K562 (cell line): ENCODE results near the gene PJA1. TPM values are rescaled to one million over a fixed set of nuclear protein-coding genes. Genes with fewer than 3 reads are reported as not detected.
A peak's percentile ranks its signal among the peaks of the same experiment; 100 is the strongest.

Experiments used
- ATAC-seq: fragments of 200-7000 bp; cut with Tn5 transposase; 3 replicates; pipeline ENCODE4 v1.9.1; 2020; ENCODE audit warnings: moderate library complexity
- BruUV-seq: library from RNA; stranded (reverse); fragments of 400-500 nt; replicated peaks from 2 replicates; lab custom pipeline; 2021; lab: Mats Ljungman, UMichigan
- CTCF ChIA-PET: fragments of 300-600 bp; formaldehyde crosslinking; extraction: SDS; loops from one replicate; lab custom pipeline; 2021; ENCODE audit warnings: low intra/inter-chr PET ratio; lab: Yijun Ruan, JAX
- POLR2A ChIA-PET: fragments of 300-600, 350-650 bp; sonication (Branson Sonifier 250); formaldehyde crosslinking; extraction: SDS; loops from one replicate; lab custom pipeline; 2021; ENCODE audit warnings: antibody characterized with exemption, inconsistent platforms; lab: Yijun Ruan, JAX
- DNase-seq, 4 experiments: peaks; one replicate each; pipeline versions ENCODE4 v3.0.0 to v3.0.0-alpha.2; 2011 to 2018; ENCODE audit warnings: low spot score in 3 of 4, mixed read lengths in 3 of 4; ENCODE audit errors: extremely low read depth in 1 of 4
- FAIRE-seq: peaks from 2 replicates; lab custom pipeline; 2011; peaks lifted over from hg19 to GRCh38; lab: Jason Lieb, UNC
- H2AFZ ChIP-seq: 2 replicates; pipeline ENCODE4 v1.6.0; 2011; ENCODE audit warnings: low read depth, low read length, control low read depth, inconsistent platforms
- H3K27ac ChIP-seq: fragments of 200-600 bp; 3 replicates; pipeline ENCODE4 v1.8.0; 2011; ENCODE audit warnings: low read depth, mild to moderate bottlenecking, control low read depth, inconsistent platforms, low read length, moderate library complexity, mixed read lengths; ENCODE audit errors: extremely low read depth
- H3K27me3 ChIP-seq, 2 experiments: fragments of 300-600 bp in 1 of 2; 2 replicates in 1 of 2; 3 replicates in 1 of 2; pipeline versions ENCODE4 v1.6.0 to v1.8.0; 2011; ENCODE audit warnings: inconsistent platforms in 2 of 2, low read length in 2 of 2, mild to moderate bottlenecking in 1 of 2, mixed read lengths in 1 of 2, moderate library complexity in 1 of 2; ENCODE audit not compliant: control insufficient read depth in 2 of 2, insufficient read depth in 2 of 2
- H3K36me3 ChIP-seq: fragments of 300-600 bp; 3 replicates; pipeline ENCODE4 v1.8.0; 2011; ENCODE audit warnings: mild to moderate bottlenecking, low read length, inconsistent platforms; ENCODE audit not compliant: control insufficient read depth, insufficient read depth
- H3K4me1 ChIP-seq, 2 experiments: fragments of 200-600 bp in 1 of 2; replicated peaks in 1 of 2; 2 replicates in 1 of 2; 3 replicates in 1 of 2; pipeline versions ENCODE4 v1.5.1 to v1.8.0; 2011; ENCODE audit warnings: inconsistent platforms in 2 of 2, low read length in 2 of 2, mild to moderate bottlenecking in 1 of 2, mixed read lengths in 1 of 2, moderate library complexity in 1 of 2; ENCODE audit not compliant: control insufficient read depth in 2 of 2, insufficient read depth in 2 of 2
- H3K4me2 ChIP-seq: 2 replicates; pipeline ENCODE4 v1.6.1; 2011; ENCODE audit warnings: low read length, control low read depth, inconsistent platforms, mixed read lengths; ENCODE audit not compliant: insufficient read depth
- H3K4me3 ChIP-seq: fragments of 200-600 bp; sonication (generic), shearing (Covaris generic); 2 replicates; pipeline ENCODE4 v1.5.1; 2016; ENCODE audit warnings: control low read depth, inconsistent platforms
- H3K79me2 ChIP-seq: fragments of 200-600 bp; 3 replicates; pipeline ENCODE4 v1.8.0; 2011; ENCODE audit warnings: low read length, inconsistent platforms; ENCODE audit not compliant: control insufficient read depth, insufficient read depth
- H3K9ac ChIP-seq, 2 experiments: 2 replicates each; pipeline versions ENCODE4 v1.6.0 to v1.6.1; 2011; ENCODE audit warnings: low read depth in 2 of 2, low read length in 2 of 2, control low read depth in 1 of 2, inconsistent platforms in 1 of 2, mild to moderate bottlenecking in 1 of 2, mixed read lengths in 1 of 2; ENCODE audit not compliant: insufficient read depth in 1 of 2
- H3K9me1 ChIP-seq: one replicate; pipeline ENCODE4 v1.6.0; 2011; ENCODE audit warnings: inconsistent platforms, mild to moderate bottlenecking, low read length, moderate library complexity; ENCODE audit not compliant: control insufficient read depth, insufficient read depth
- H3K9me3 ChIP-seq: replicated peaks from 2 replicates; pipeline ENCODE4 v1.5.1; 2011; ENCODE audit warnings: low read depth, low read length, inconsistent platforms; ENCODE audit not compliant: control insufficient read depth, insufficient read depth
- H4K20me1 ChIP-seq: replicated peaks from 2 replicates; pipeline ENCODE4 v1.6.1; 2011; ENCODE audit warnings: low read length, inconsistent platforms, mixed read lengths; ENCODE audit not compliant: control insufficient read depth, insufficient read depth
- C11orf30 ChIP-seq: fragments of 450-650 bp; IDR thresholded peaks from 2 replicates; pipeline ENCODE4 v1.6.1; 2016; ENCODE audit warnings: low read depth, mild to moderate bottlenecking
- MAFG ChIP-seq: fragments of 450-650 bp; conservative IDR thresholded peaks from 2 replicates; pipeline ENCODE4 v1.6.1; 2016; ENCODE audit warnings: missing genetic modification characterization, missing compliant biosample characterization
- ZNF316 ChIP-seq: fragments of 450-650 bp; IDR thresholded peaks from 2 replicates; pipeline ENCODE4 v1.6.1; 2016
- in situ Hi-C: fragments of 300-500 bp; cut with MboI; formaldehyde crosslinking; loops from 4 replicates; pipeline ENCODE4 v1.15.0; 2018; ENCODE audit warnings: inconsistent platforms, mixed read lengths
- intact Hi-C: fragments of 100-400 bp; cut with micrococcal nuclease; formaldehyde crosslinking; loops from 2 replicates; pipeline ENCODE4 v1.14.2; 2022
- polyA plus RNA-seq, 8 experiments: library from polyadenylated mRNA; depleted of rRNA in 4 of 8; stranded (reverse) in 5 of 8; unstranded in 3 of 8; fragments of >200 nt; fragmentation: Nextera tagmentation in 2 of 8; fragmentation: Illumina TruSeq in 1 of 8; extraction: Ambion mirVana in 2 of 8; extraction: Trizol in 1 of 8; gene quantifications; 2 replicates each; pipeline versions ENCODE4 v1.2.1 to v1.2.3, GENCODE V29; 2011 to 2014; ENCODE audit warnings: inconsistent platforms in 1 of 8, missing spikeins in 1 of 8
- total RNA-seq, 7 experiments: library from RNA; depleted of rRNA in 6 of 7; stranded (reverse); fragments of >200 nt in 6 of 7; fragmentation: Illumina TruSeq in 2 of 7; extraction: Trizol in 2 of 7; gene quantifications; 2 replicates each; pipeline versions ENCODE4 v1.2.1 to v1.2.3, GENCODE V29; 2011 to 2021; ENCODE audit warnings: low replicate concordance in 1 of 7
- TF ChIP-seq, protein P1 (sequence below): fragments of 200-800 bp; sonication (Bioruptor generic); IDR thresholded peaks from 2 replicates; pipeline ENCODE4 v1.6.1; 2016; ENCODE audit warnings: missing genetic modification characterization, missing compliant biosample characterization
- TF ChIP-seq, protein P2 (sequence below), 3 experiments: IDR thresholded peaks in 2 of 3; conservative IDR thresholded peaks in 1 of 3; 2 replicates each; pipeline ENCODE4 v1.5.1; 2011 to 2012; ENCODE audit warnings: low read length in 3 of 3, mild to moderate bottlenecking in 3 of 3, control low read depth in 2 of 3, improper control_type of control experiment in 1 of 3, inconsistent platforms in 1 of 3, low read depth in 1 of 3, mixed read lengths in 1 of 3, moderate library complexity in 1 of 3; ENCODE audit not compliant: insufficient read depth in 2 of 3

The PJA1 gene
- total and polyA plus RNA-seq, 9 of the 15 experiments (the other 6 are each of a cell fraction or from before 2014, with no cell fraction given), result 1.6 to 6.0 (median 4.0) TPM

DNA sequence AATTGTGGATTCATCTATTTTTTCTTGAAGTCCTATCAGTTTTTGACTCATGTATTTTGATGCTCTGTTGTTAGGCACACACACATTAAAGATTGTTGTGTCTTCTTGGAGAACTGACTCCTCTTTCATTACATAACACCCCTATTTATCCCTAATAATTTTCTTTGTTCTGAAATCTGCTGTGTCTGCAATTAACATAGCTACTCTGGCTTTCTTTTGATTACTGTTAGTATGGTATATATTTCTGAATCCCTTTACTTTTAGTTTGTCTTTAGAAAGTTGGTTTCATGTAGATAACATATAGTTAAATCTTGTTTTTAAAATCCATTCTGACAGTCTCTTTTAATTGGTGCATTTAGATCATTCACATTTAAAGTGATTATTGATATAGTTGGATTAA lies 5.1 kb upstream of the PJA1 start:
- BruUV-seq, result no TSS peak
- peak; percentile 23; the same call in 1 of the 2 replicates for TF ChIP-seq C11orf30
- TF ChIP-seq, protein P1, sequence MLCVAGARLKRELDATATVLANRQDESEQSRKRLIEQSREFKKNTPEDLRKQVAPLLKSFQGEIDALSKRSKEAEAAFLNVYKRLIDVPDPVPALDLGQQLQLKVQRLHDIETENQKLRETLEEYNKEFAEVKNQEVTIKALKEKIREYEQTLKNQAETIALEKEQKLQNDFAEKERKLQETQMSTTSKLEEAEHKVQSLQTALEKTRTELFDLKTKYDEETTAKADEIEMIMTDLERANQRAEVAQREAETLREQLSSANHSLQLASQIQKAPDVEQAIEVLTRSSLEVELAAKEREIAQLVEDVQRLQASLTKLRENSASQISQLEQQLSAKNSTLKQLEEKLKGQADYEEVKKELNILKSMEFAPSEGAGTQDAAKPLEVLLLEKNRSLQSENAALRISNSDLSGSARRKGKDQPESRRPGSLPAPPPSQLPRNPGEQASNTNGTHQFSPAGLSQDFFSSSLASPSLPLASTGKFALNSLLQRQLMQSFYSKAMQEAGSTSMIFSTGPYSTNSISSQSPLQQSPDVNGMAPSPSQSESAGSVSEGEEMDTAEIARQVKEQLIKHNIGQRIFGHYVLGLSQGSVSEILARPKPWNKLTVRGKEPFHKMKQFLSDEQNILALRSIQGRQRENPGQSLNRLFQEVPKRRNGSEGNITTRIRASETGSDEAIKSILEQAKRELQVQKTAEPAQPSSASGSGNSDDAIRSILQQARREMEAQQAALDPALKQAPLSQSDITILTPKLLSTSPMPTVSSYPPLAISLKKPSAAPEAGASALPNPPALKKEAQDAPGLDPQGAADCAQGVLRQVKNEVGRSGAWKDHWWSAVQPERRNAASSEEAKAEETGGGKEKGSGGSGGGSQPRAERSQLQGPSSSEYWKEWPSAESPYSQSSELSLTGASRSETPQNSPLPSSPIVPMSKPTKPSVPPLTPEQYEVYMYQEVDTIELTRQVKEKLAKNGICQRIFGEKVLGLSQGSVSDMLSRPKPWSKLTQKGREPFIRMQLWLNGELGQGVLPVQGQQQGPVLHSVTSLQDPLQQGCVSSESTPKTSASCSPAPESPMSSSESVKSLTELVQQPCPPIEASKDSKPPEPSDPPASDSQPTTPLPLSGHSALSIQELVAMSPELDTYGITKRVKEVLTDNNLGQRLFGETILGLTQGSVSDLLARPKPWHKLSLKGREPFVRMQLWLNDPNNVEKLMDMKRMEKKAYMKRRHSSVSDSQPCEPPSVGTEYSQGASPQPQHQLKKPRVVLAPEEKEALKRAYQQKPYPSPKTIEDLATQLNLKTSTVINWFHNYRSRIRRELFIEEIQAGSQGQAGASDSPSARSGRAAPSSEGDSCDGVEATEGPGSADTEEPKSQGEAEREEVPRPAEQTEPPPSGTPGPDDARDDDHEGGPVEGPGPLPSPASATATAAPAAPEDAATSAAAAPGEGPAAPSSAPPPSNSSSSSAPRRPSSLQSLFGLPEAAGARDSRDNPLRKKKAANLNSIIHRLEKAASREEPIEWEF (CRISPR knock-in tag), result no peak
- TF ChIP-seq ZNF316, result peak; percentile 55
- TF ChIP-seq MAFG, result 0 out of 2 replicates have a peak, but pooled peaks have one; percentile 18
- TF ChIP-seq, protein P2, sequence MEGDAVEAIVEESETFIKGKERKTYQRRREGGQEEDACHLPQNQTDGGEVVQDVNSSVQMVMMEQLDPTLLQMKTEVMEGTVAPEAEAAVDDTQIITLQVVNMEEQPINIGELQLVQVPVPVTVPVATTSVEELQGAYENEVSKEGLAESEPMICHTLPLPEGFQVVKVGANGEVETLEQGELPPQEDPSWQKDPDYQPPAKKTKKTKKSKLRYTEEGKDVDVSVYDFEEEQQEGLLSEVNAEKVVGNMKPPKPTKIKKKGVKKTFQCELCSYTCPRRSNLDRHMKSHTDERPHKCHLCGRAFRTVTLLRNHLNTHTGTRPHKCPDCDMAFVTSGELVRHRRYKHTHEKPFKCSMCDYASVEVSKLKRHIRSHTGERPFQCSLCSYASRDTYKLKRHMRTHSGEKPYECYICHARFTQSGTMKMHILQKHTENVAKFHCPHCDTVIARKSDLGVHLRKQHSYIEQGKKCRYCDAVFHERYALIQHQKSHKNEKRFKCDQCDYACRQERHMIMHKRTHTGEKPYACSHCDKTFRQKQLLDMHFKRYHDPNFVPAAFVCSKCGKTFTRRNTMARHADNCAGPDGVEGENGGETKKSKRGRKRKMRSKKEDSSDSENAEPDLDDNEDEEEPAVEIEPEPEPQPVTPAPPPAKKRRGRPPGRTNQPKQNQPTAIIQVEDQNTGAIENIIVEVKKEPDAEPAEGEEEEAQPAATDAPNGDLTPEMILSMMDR (IDR thresholded peaks at IDR 0.05 in 2 of 3, conservative IDR thresholded peaks at IDR 0.05 in 1 of 3; ENCODE audit: insufficient read depth in 2 of 3, low read depth in 1 of 3, low read length in 3 of 3), result no peak
- TF ChIP-seq, all 486 proteins: peak for 3
- FAIRE-seq (no peak), ATAC-seq (no peak), DNase-seq (no peak)
- H3K4me2 ChIP-seq, result no peak overlapping the region
- H3K9me1 ChIP-seq, result no peaks in the 10 kb centered on the region
- no peaks in the 10 kb centered on the region for H3K27me3 ChIP-seq
- intact Hi-C loops, result no loop called here
- H4K20me1 ChIP-seq, result no peaks in the 10 kb centered on the region
- H3K4me1 ChIP-seq, result peaks cover 0 to 2% of the 10 kb centered on the region in 2 experiments; a peak in 2 of 5 replicates
- ChIA-PET POLR2A (no interaction called here), CTCF (no interaction called here)
- no peaks in the 10 kb centered on the region for H3K36me3 ChIP-seq
- no peak overlapping the region for H3K4me3 ChIP-seq
- no peak overlapping the region for H3K27ac ChIP-seq
- H3K9me3 ChIP-seq, result no peaks in the 10 kb centered on the region
- no peak overlapping the region for H3K9ac ChIP-seq
- in situ Hi-C loops, result no loop called here
- H2AFZ ChIP-seq, result no peak overlapping the region
- no peaks in the 10 kb centered on the region for H3K79me2 ChIP-seq
